H1 (cell line): ENCODE measurements around the gene SMIM41. TPM values are rescaled to one million over a fixed set of nuclear protein-coding genes. Genes with fewer than 3 reads are reported as not detected.
A peak's percentile ranks its signal among the peaks of the same experiment; 100 is the strongest.

ENCODE experiments used
- CTCF ChIA-PET: fragments of 300-600 bp; sonication (Branson Sonifier 250); formaldehyde crosslinking; loops from one replicate; lab custom pipeline; 2021; ENCODE audit not compliant: partially characterized antibody; lab: Charles Lee
- POLR2A ChIA-PET: fragments of 300-600 bp; sonication (Branson Sonifier 250); formaldehyde crosslinking; loops from one replicate; lab custom pipeline; 2021; ENCODE audit warnings: inconsistent platforms; ENCODE audit not compliant: partially characterized antibody; lab: Charles Lee
- DNase-seq, 2 experiments: peaks; one replicate each; pipeline versions ENCODE4 v3.0.0 to v3.0.0-alpha.2; 2010 to 2022; ENCODE audit warnings: low spot score in 2 of 2, low read depth in 1 of 2, mixed read lengths in 1 of 2
- FAIRE-seq: peaks from 2 replicates; lab custom pipeline; 2011; peaks lifted over from hg19 to GRCh38; lab: Jason Lieb, UNC
- H2AFZ ChIP-seq: 2 replicates; pipeline ENCODE4 v1.8.1; 2012; ENCODE audit warnings: low read length, inconsistent platforms
- H2AK5ac ChIP-seq: 2 replicates; pipeline ENCODE4 v1.6.1; 2013; ENCODE audit warnings: low read depth, low read length
- H2BK120ac ChIP-seq: replicated peaks from 2 replicates; pipeline ENCODE3; 2013; ENCODE audit warnings: low read depth, low read length, inconsistent platforms
- H2BK12ac ChIP-seq: 2 replicates; pipeline ENCODE4 v1.6.1; 2013; ENCODE audit warnings: low read depth, low read length
- H2BK15ac ChIP-seq: 2 replicates; pipeline ENCODE4 v1.6.1; 2013; ENCODE audit warnings: low read length
- H2BK20ac ChIP-seq: 2 replicates; pipeline ENCODE4 v1.6.1; 2013; ENCODE audit warnings: low read length
- H2BK5ac ChIP-seq: 2 replicates; pipeline ENCODE4 v1.6.1; 2013; ENCODE audit warnings: low read depth, low read length
- H3K14ac ChIP-seq: 2 replicates; pipeline ENCODE4 v1.6.1; 2013; ENCODE audit warnings: inconsistent platforms; ENCODE audit not compliant: insufficient read length
- H3K18ac ChIP-seq: 2 replicates; pipeline ENCODE4 v1.6.1; 2013; ENCODE audit warnings: low read length; ENCODE audit errors: extremely low read depth
- H3K23ac ChIP-seq: 2 replicates; pipeline ENCODE4 v1.6.1; 2013; ENCODE audit warnings: inconsistent platforms; ENCODE audit not compliant: insufficient read length
- H3K23me2 ChIP-seq: 2 replicates; pipeline ENCODE4 v1.6.1; 2013; ENCODE audit warnings: low read depth, low read length
- H3K27ac ChIP-seq: 2 replicates; pipeline ENCODE4 v1.6.1; 2011; ENCODE audit warnings: low read depth, low read length, inconsistent platforms
- H3K27me3 ChIP-seq, 4 experiments: replicated peaks in 1 of 4; 1 replicate in 1 of 4; 2 replicates in 3 of 4; pipeline versions ENCODE4 v1.6.1 to v1.8.1; 2011 to 2013; ENCODE audit warnings: low read length in 3 of 4, mild to moderate bottlenecking in 3 of 4, inconsistent platforms in 2 of 4, mixed read lengths in 2 of 4, moderate library complexity in 1 of 4; ENCODE audit not compliant: control insufficient read depth in 3 of 4, insufficient read depth in 3 of 4; ENCODE audit errors: extremely low read depth in 1 of 4
- H3K36me3 ChIP-seq, 4 experiments: 2 replicates each; pipeline versions ENCODE4 v1.6.1 to v1.8.1; 2011 to 2013; ENCODE audit warnings: mild to moderate bottlenecking in 4 of 4, low read length in 3 of 4, moderate library complexity in 2 of 4, control low read depth in 1 of 4, inconsistent platforms in 1 of 4; ENCODE audit not compliant: insufficient read depth in 4 of 4, control insufficient read depth in 2 of 4
- H3K4ac ChIP-seq: replicated peaks from 2 replicates; pipeline ENCODE3; 2013; ENCODE audit warnings: low read length, low read depth, mixed read lengths, inconsistent platforms; ENCODE audit not compliant: insufficient read length
- H3K4me1 ChIP-seq, 4 experiments: replicated peaks in 1 of 4; 1 replicate in 1 of 4; 2 replicates in 3 of 4; pipeline versions ENCODE4 v1.6.1 to v1.8.1; 2011 to 2013; ENCODE audit warnings: low read length in 3 of 4, inconsistent platforms in 2 of 4, mixed read lengths in 1 of 4; ENCODE audit not compliant: insufficient read depth in 4 of 4, control insufficient read depth in 3 of 4
- H3K4me2 ChIP-seq, 2 experiments: 2 replicates each; pipeline versions ENCODE4 v1.6.1 to v1.8.1; 2011 to 2013; ENCODE audit warnings: low read depth in 2 of 2, low read length in 2 of 2, control low read depth in 1 of 2, inconsistent platforms in 1 of 2, mild to moderate bottlenecking in 1 of 2; ENCODE audit not compliant: insufficient read depth in 1 of 2
- H3K4me3 ChIP-seq, 4 experiments: fragments of 200-600, 300-600 bp in 1 of 4; sonication (generic), shearing (Covaris generic), sonication (Bioruptor Twin) in 1 of 4; 2 replicates each; pipeline versions ENCODE4 v1.5.1 to v1.8.1; 2011 to 2016; ENCODE audit warnings: low read length in 4 of 4, low read depth in 3 of 4, control low read depth in 2 of 4, inconsistent platforms in 2 of 4, mild to moderate bottlenecking in 2 of 4, mixed read lengths in 1 of 4, moderate library complexity in 1 of 4; ENCODE audit not compliant: insufficient read depth in 2 of 4; ENCODE audit errors: extremely low read depth in 1 of 4
- H3K56ac ChIP-seq: replicated peaks from 2 replicates; pipeline ENCODE3; 2013; ENCODE audit warnings: low read depth, mild to moderate bottlenecking, mixed read lengths, low read length, inconsistent platforms; ENCODE audit not compliant: insufficient read length
- H3K79me1 ChIP-seq: 2 replicates; pipeline ENCODE4 v1.6.1; 2013; ENCODE audit warnings: low read depth, low read length, control low read depth
- H3K79me2 ChIP-seq, 2 experiments: 2 replicates each; pipeline versions ENCODE4 v1.6.1 to v1.8.1; 2012 to 2013; ENCODE audit warnings: low read length in 2 of 2, mild to moderate bottlenecking in 2 of 2, inconsistent platforms in 1 of 2; ENCODE audit not compliant: insufficient read depth in 2 of 2, control insufficient read depth in 1 of 2
- H3K9ac ChIP-seq, 4 experiments: replicated peaks in 1 of 4; 1 replicate in 1 of 4; 2 replicates in 3 of 4; pipeline versions ENCODE4 v1.6.1 to v1.8.1; 2011 to 2013; ENCODE audit warnings: low read depth in 3 of 4, low read length in 3 of 4, control low read depth in 2 of 4, mild to moderate bottlenecking in 2 of 4, moderate library complexity in 2 of 4, inconsistent platforms in 1 of 4; ENCODE audit errors: extremely low read depth in 1 of 4
- H3K9me3 ChIP-seq, 2 experiments: 2 replicates each; pipeline versions ENCODE4 v1.6.1 to v1.8.1; 2012 to 2013; ENCODE audit warnings: mild to moderate bottlenecking in 2 of 2, moderate library complexity in 2 of 2, control low read depth in 1 of 2, inconsistent platforms in 1 of 2, low read depth in 1 of 2, low read length in 1 of 2, mixed read lengths in 1 of 2; ENCODE audit not compliant: insufficient read depth in 2 of 2
- H4K20me1 ChIP-seq, 2 experiments: replicated peaks in 1 of 2; 2 replicates each; pipeline versions ENCODE3 to v1.8.1; 2011 to 2013; ENCODE audit warnings: inconsistent platforms in 2 of 2, low read length in 2 of 2, mild to moderate bottlenecking in 1 of 2; ENCODE audit not compliant: insufficient read depth in 2 of 2, control insufficient read depth in 1 of 2
- H4K5ac ChIP-seq: 2 replicates; pipeline ENCODE4 v1.6.1; 2013; ENCODE audit warnings: low read length, low read depth, mixed read lengths, inconsistent platforms; ENCODE audit not compliant: insufficient read length
- H4K8ac ChIP-seq: 2 replicates; pipeline ENCODE4 v1.8.0; 2013; ENCODE audit warnings: mild to moderate bottlenecking, moderate library complexity, low read length, inconsistent platforms; ENCODE audit not compliant: insufficient read depth; ENCODE audit errors: extremely low read depth
- H4K91ac ChIP-seq: replicated peaks from 2 replicates; pipeline ENCODE3; 2013; ENCODE audit warnings: low read length, mixed read lengths, inconsistent platforms; ENCODE audit not compliant: insufficient read length
- NANOG ChIP-seq: IDR thresholded peaks from 2 replicates; pipeline ENCODE4 v1.6.1; 2011; ENCODE audit warnings: low read length, low read depth, mild to moderate bottlenecking, inconsistent platforms; ENCODE audit not compliant: insufficient read depth, poor library complexity, severe bottlenecking
- RFX5 ChIP-seq: IDR thresholded peaks from 2 replicates; pipeline ENCODE4 v1.6.1; 2011; ENCODE audit warnings: low read depth, low read length, improper control_type of control experiment, borderline replicate concordance
- WGBS, 2 experiments: shearing (Covaris generic) in 1 of 2; methylation state at CpG; one replicate each; pipeline versions ENCODE4 v1.1.6 to v1.1.7; 2013 to 2015; ENCODE audit warnings: low lambda C conversion rate in 2 of 2, mixed read lengths in 2 of 2, inconsistent platforms in 1 of 2, low coverage in 1 of 2, missing lambda C conversion rate in 1 of 2; ENCODE audit not compliant: insufficient replicate concordance in 2 of 2, insufficient coverage in 1 of 2, insufficient read length in 1 of 2; ENCODE audit errors: extremely low coverage in 1 of 2, missing lambda C conversion rate in 1 of 2; 5-methylcytosine and 5-hydroxymethylcytosine counted together
- polyA plus RNA-seq, 7 experiments: library from polyadenylated mRNA; depleted of rRNA in 3 of 7; stranded (reverse) in 5 of 7; unstranded in 2 of 7; fragments of >200 nt in 5 of 7; fragments of 200-250 nt in 2 of 7; gene quantifications; 1 replicate in 5 of 7; 2 replicates in 1 of 7; 4 replicates in 1 of 7; pipeline versions ENCODE4 v1.2.1 to v1.2.3, GENCODE V29; 2011 to 2013; ENCODE audit warnings: missing spikeins in 2 of 7, mixed read lengths in 2 of 7
- total RNA-seq: library from RNA; stranded (reverse); fragmentation: NEBNext Ultra II Directional; extraction: Animal tissue kit (Norgen Biotek cat#: 25700); gene quantifications from 2 replicates; pipeline ENCODE4 v1.2.1, GENCODE V29; 2021

Gene SMIM41
- total and polyA plus RNA-seq, 2 of the 8 experiments (the other 6 are each of a cell fraction or from before 2014, with no cell fraction given), result 0.28 to 0.98 TPM

GRCh38 chr12:52033446-52034140 lies 45.9 kb upstream of the SMIM41 start:
- Histone ChIP-seq H3K27ac (peak overlapping the region; percentile 39; the same call in 1 of the 2 replicates), H4K8ac (0 out of 2 replicates have a peak overlapping the region, but pooled peaks have one; percentile 88), H2BK20ac (no peak overlapping the region), H2BK5ac (no peak overlapping the region), H3K4me1 (peaks cover 9 to 13% (median 11%) of the 10 kb centered on the region in 4 experiments), H3K4me3 (peak overlapping the region; percentile 23 to 60 (median 38); a peak in 6 of 8 replicates), H4K20me1 (no peaks in the 10 kb centered on the region), H3K23me2 (peaks cover 2% of the 10 kb centered on the region; the same call in 1 of the 2 replicates), H2BK12ac (peak overlapping the region; percentile 95), H3K36me3 (no peaks in the 10 kb centered on the region), H4K91ac (no peak overlapping the region), H3K4ac (no peak overlapping the region), H3K9me3 (no peaks in the 10 kb centered on the region), H3K14ac (no peak overlapping the region), H3K56ac (peak overlapping the region; percentile 49), H3K9ac (peak overlapping the region in 3 of 4 experiments; percentile 54 to 59 (median 56); a peak in 4 of 7 replicates), H3K27me3 (peaks cover 2 to 32% (median 22%) of the 10 kb centered on the region in 4 experiments; a peak in 6 of 7 replicates), H2AFZ (0 out of 2 replicates have a peak overlapping the region, but pooled peaks have one; percentile 11), H2BK120ac (no peak overlapping the region), H3K79me1 (no peaks in the 10 kb centered on the region), H4K5ac (peak overlapping the region; percentile 3), H3K23ac (no peak overlapping the region), H3K79me2 (peaks cover 0 to 5% of the 10 kb centered on the region in 2 experiments; a peak in 2 of 4 replicates), H2BK15ac (no peak overlapping the region), H3K4me2 (peak overlapping the region; percentile 66 to 80), H3K18ac (peak overlapping the region; percentile 32), H2AK5ac (peak overlapping the region; percentile 97)
- FAIRE-seq, result no peak
- ChIA-PET CTCF (interaction anchor here (0.7 to 22.7 kb wide), 11 partner anchors 8 to 88 kb away, joined by 3 to 1249 read pairs (median 40); partner anchors contain the start of genes ATG101, NR4A1, SMIM41 and TAMALIN), POLR2A (interaction anchor here (0.6 to 13.1 kb wide), 15 partner anchors 10 to 96 kb away, joined by 3 to 82 read pairs (median 4); partner anchors contain the start of genes ATG101, NR4A1, SMIM41 and TAMALIN)
- 72% methylated on average over 13 of the region's 13 CpGs; no CpG with 5 or more reads in 1 of the 2 experiments for WGBS, 2 experiments
- TF ChIP-seq RFX5, result no peak
- peak; percentile 3 for TF ChIP-seq NANOG
- DNase-seq, result no peak
